Hepatocyte (in vitro differentiated cells): Measurements from ENCODE around the gene GNL3. TPM values are rescaled to one million over a fixed set of nuclear protein-coding genes. Genes with fewer than 3 reads are reported as not detected.
"Not testable (repeated sequence)": the region's sequence is repeated elsewhere in the genome, so short reads cannot be mapped to it uniquely, and the experiment has no call there.

Experiments used
- DNase-seq: peaks from one replicate; pipeline ENCODE4 v3.0.0-alpha.2; 2016; ENCODE audit warnings: low spot score
- H2AFZ ChIP-seq: fragments of 200-600 bp; sonication (generic); 2 replicates; pipeline ENCODE4 v1.6.0; 2016; ENCODE audit warnings: antibody characterized with exemption, mild to moderate bottlenecking
- H3K27ac ChIP-seq: fragments of 200-600 bp; sonication (generic); 2 replicates; pipeline ENCODE4 v1.5.1; 2016; ENCODE audit warnings: mild to moderate bottlenecking
- H3K27me3 ChIP-seq: fragments of 200-600 bp; sonication (generic); 2 replicates; pipeline ENCODE4 v1.6.1; 2016
- H3K36me3 ChIP-seq: fragments of 200-600 bp; sonication (generic); replicated peaks from 2 replicates; pipeline ENCODE4 v1.5.1; 2016; ENCODE audit warnings: low read depth; ENCODE audit not compliant: insufficient read depth
- H3K4me1 ChIP-seq: fragments of 200-600 bp; sonication (generic); 2 replicates; pipeline ENCODE4 v1.5.1; 2016; ENCODE audit warnings: mild to moderate bottlenecking, moderate library complexity; ENCODE audit not compliant: insufficient read depth
- H3K4me2 ChIP-seq: fragments of 200-600 bp; sonication (generic); 2 replicates; pipeline ENCODE4 v1.6.0; 2016
- H3K4me3 ChIP-seq: fragments of 200-600 bp; sonication (generic); 2 replicates; pipeline ENCODE4 v1.5.1; 2016; ENCODE audit warnings: mild to moderate bottlenecking
- H3K79me2 ChIP-seq: fragments of 200-600 bp; sonication (generic); 2 replicates; pipeline ENCODE4 v1.6.0; 2017; ENCODE audit warnings: mild to moderate bottlenecking
- H3K9me2 ChIP-seq: fragments of 200-600 bp; sonication (generic); replicated peaks from 2 replicates; pipeline ENCODE4 v1.6.0; 2017; ENCODE audit warnings: mild to moderate bottlenecking; ENCODE audit not compliant: insufficient read depth
- H3K9me3 ChIP-seq: fragments of 200-600 bp; sonication (generic); 2 replicates; pipeline ENCODE4 v1.5.1; 2016; ENCODE audit warnings: low read depth, mild to moderate bottlenecking
- H4K20me1 ChIP-seq: fragments of 200-600 bp; sonication (generic); 2 replicates; pipeline ENCODE4 v1.6.0; 2016; ENCODE audit warnings: mild to moderate bottlenecking; ENCODE audit not compliant: insufficient read depth, poor library complexity, severe bottlenecking
- CTCF ChIP-seq: fragments of 200-600 bp; sonication (generic); IDR thresholded peaks from 2 replicates; pipeline ENCODE4 v1.5.1; 2016; ENCODE audit warnings: antibody characterized with exemption, mild to moderate bottlenecking; ENCODE audit not compliant: poor library complexity
- EZH2 ChIP-seq: fragments of 200-600 bp; sonication (generic); IDR thresholded peaks from 2 replicates; pipeline ENCODE4 v1.6.1; 2016; ENCODE audit warnings: antibody characterized with exemption, mild to moderate bottlenecking, borderline replicate concordance
- EZH2phosphoT487 ChIP-seq: fragments of 200-600 bp; sonication (generic); IDR thresholded peaks from one replicate; pipeline ENCODE4 v1.6.1; 2018; ENCODE audit warnings: antibody characterized with exemption, mild to moderate bottlenecking, low read depth, moderate library complexity; ENCODE audit not compliant: unreplicated experiment, severe bottlenecking
- WGBS: methylation state at CpG from one replicate; pipeline ENCODE4 v1.1.6; 2016; ENCODE audit warnings: low lambda C conversion rate; ENCODE audit errors: missing lambda C conversion rate; 5-methylcytosine and 5-hydroxymethylcytosine counted together
- polyA plus RNA-seq: library from polyadenylated mRNA; unstranded; fragments of >200 nt; fragmentation: Nextera tagmentation; extraction: Ambion mirVana; gene quantifications from 2 replicates; pipeline ENCODE4 v1.2.1, GENCODE V29; 2016
- total RNA-seq: library from RNA; depleted of rRNA; stranded (reverse); fragments of >200 nt; gene quantifications from 2 replicates; pipeline ENCODE4 v1.2.3, GENCODE V29; 2014

The GNL3 gene
- total and polyA plus RNA-seq, 2 experiments from 2014 or later: 82.6 to 84.8 TPM

DNA sequence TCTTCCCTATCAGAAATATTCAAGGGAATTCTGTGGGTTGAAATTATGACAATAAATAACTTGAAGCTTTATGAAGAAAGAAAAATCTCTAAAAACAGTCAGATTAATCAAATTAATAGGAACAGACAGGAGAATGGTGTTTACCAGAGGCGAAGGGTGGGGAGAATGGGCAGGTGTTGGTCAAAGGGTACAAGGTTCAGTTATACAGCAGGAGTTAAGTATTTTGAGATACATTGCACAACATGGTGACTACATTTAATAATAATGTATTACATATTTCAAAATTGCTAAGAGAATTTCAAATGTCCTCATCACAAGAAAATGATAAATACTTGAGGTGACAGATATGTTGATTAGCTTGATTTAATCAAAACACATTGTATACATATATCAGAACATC lies 38.7 kb downstream of the GNL3 start:
- Histone ChIP-seq H3K36me3 (no peaks in the 10 kb centered on the region), H3K4me2 (no peak overlapping the region), H3K79me2 (no peaks in the 10 kb centered on the region), H4K20me1 (no peaks in the 10 kb centered on the region), H3K27me3 (no peaks in the 10 kb centered on the region), H3K9me2 (no peaks in the 10 kb centered on the region), H3K4me1 (no peaks in the 10 kb centered on the region), H3K27ac (no peak overlapping the region), H2AFZ (no peak overlapping the region), H3K9me3 (no peaks in the 10 kb centered on the region), H3K4me3 (no peak overlapping the region)
- no peak for DNase-seq
- WGBS: 85% methylated on average over 1 of the region's 1 CpG
- no peak for TF ChIP-seq EZH2phosphoT487
- no peak for TF ChIP-seq CTCF
- TF ChIP-seq EZH2: no peak

- H3K9me3 ChIP-seq, H3K4me2 ChIP-seq, H2AFZ ChIP-seq, DNase-seq, H3K9me2 ChIP-seq, H4K20me1 ChIP-seq, H3K27ac ChIP-seq, H3K36me3 ChIP-seq, H3K79me2 ChIP-seq, H3K4me1 ChIP-seq, H3K27me3 ChIP-seq, H3K4me3 ChIP-seq: not testable (repeated sequence)
- 75% methylated on average over 3 of the region's 3 CpGs for WGBS
Observed at GRCh38 chr3:52728753-52729152, 42.9 kb downstream of the GNL3 start.

DNA sequence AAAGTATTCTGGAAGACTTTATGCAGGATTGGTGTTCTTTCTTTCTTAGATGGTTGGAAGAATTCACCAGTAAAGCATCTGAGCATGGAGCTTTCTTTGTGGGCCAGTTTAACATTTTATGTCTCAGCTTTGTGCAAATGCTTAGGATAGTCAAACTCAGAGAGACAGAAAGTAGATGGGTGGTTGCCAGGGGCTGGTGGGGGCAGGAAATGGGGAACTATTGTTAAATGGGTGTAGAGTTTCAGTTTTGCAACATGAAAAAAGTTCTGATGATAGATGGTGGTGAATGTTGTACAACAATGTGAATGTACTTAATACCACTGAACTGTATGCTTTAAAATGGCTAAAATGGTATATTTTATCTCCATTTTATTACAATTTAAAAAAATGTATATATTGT lies 44.8 kb downstream of the GNL3 start:
- no peaks in the 10 kb centered on the region for H4K20me1 ChIP-seq
- DNase-seq: no peak
- H3K36me3 ChIP-seq: no peaks in the 10 kb centered on the region
- H3K4me2 ChIP-seq: no peak overlapping the region
- no peak for TF ChIP-seq EZH2
- TF ChIP-seq EZH2phosphoT487: no peak
- no peak for TF ChIP-seq CTCF
- no peak overlapping the region for H2AFZ ChIP-seq
- H3K9me3 ChIP-seq: no peaks in the 10 kb centered on the region
- no peaks in the 10 kb centered on the region for H3K4me1 ChIP-seq
- no peaks in the 10 kb centered on the region for H3K9me2 ChIP-seq
- H3K79me2 ChIP-seq: no peaks in the 10 kb centered on the region
- no peaks in the 10 kb centered on the region for H3K27me3 ChIP-seq
- no peak overlapping the region for H3K4me3 ChIP-seq
- H3K27ac ChIP-seq: no peak overlapping the region

- H2AFZ ChIP-seq: no peak overlapping the region
- H3K9me3 ChIP-seq: no peaks in the 10 kb centered on the region
- H3K27ac ChIP-seq: no peak overlapping the region
- no peak overlapping the region for H3K4me2 ChIP-seq
- TF ChIP-seq CTCF: no peak
- no peak for TF ChIP-seq EZH2phosphoT487
- TF ChIP-seq EZH2: no peak
- H3K79me2 ChIP-seq: no peaks in the 10 kb centered on the region
- no peaks in the 10 kb centered on the region for H3K4me1 ChIP-seq
- no peaks in the 10 kb centered on the region for H3K9me2 ChIP-seq
- no peaks in the 10 kb centered on the region for H3K27me3 ChIP-seq
- H3K36me3 ChIP-seq: no peaks in the 10 kb centered on the region
- no peak for DNase-seq
- H3K4me3 ChIP-seq: no peak overlapping the region
- no peaks in the 10 kb centered on the region for H4K20me1 ChIP-seq
- WGBS: 96% methylated on average over 14 of the region's 14 CpGs
Observed at GRCh38 chr3:52731590-52731989, 45.8 kb downstream of the GNL3 start.
